HCT116 (cell line): ENCODE results near the gene TAC4.

Experiments used
- ATF3 ChIP-seq: IDR thresholded peaks from 2 replicates; pipeline ENCODE4 v1.6.1; 2012
- CEBPB ChIP-seq: IDR thresholded peaks from 2 replicates; pipeline ENCODE4 v1.6.1; 2012; ENCODE audit warnings: low read depth
- CTCF ChIP-seq, 3 experiments: fragments of 200-600 bp in 1 of 3; sonication (generic) in 1 of 3; IDR thresholded peaks in 2 of 3; conservative IDR thresholded peaks in 1 of 3; 2 replicates each; pipeline ENCODE4 v1.5.1; 2012 to 2017; ENCODE audit warnings: low read depth in 2 of 3, low read length in 2 of 3, antibody characterized with exemption in 1 of 3, borderline replicate concordance in 1 of 3, control low read depth in 1 of 3, mild to moderate bottlenecking in 1 of 3, mixed read lengths in 1 of 3, mixed run types in 1 of 3, moderate library complexity in 1 of 3; ENCODE audit not compliant: insufficient read depth in 1 of 3
- EGR1 ChIP-seq: IDR thresholded peaks from 2 replicates; pipeline ENCODE4 v1.6.1; 2012; ENCODE audit warnings: low read depth
- FOSL1 ChIP-seq: IDR thresholded peaks from 2 replicates; pipeline ENCODE4 v1.6.1; 2012; ENCODE audit warnings: low read depth
- JUND ChIP-seq: IDR thresholded peaks from 2 replicates; pipeline ENCODE4 v1.6.1; 2012
- MAX ChIP-seq: IDR thresholded peaks from 2 replicates; pipeline ENCODE4 v1.6.1; 2012
- POLR2A ChIP-seq: IDR thresholded peaks from 2 replicates; pipeline ENCODE4 v1.7.0; 2011; ENCODE audit warnings: borderline replicate concordance; ENCODE audit not compliant: insufficient read depth, insufficient read length; ENCODE audit errors: extremely low read depth
- REST ChIP-seq: IDR thresholded peaks from 2 replicates; pipeline ENCODE4 v1.6.1; 2012; ENCODE audit warnings: low read depth
- SIN3A ChIP-seq: IDR thresholded peaks from 2 replicates; pipeline ENCODE4 v1.6.1; 2012; ENCODE audit warnings: low read depth

GRCh38 chr17:49881054-49881402 is 33.2 kb upstream of the TAC4 start:
- TF ChIP-seq REST = no peak
- no peak for TF ChIP-seq CTCF (IDR thresholded peaks at IDR 0.05 in 2 of 3, conservative IDR thresholded peaks at IDR 0.05 in 1 of 3; ENCODE audit: borderline replicate concordance in 1 of 3, insufficient read depth in 1 of 3, low read depth in 2 of 3, low read length in 2 of 3)
- TF ChIP-seq JUND = no peak
- TF ChIP-seq POLR2A = no peak
- TF ChIP-seq SIN3A = no peak
- no peak for TF ChIP-seq ATF3
- no peak for TF ChIP-seq MAX
- TF ChIP-seq EGR1 = no peak
- no peak for TF ChIP-seq FOSL1
- TF ChIP-seq CEBPB = no peak
